Right lobe of liver (tissue), 4 donors: ENCODE measurements around the gene DDIT4.

Experiments used
- CTCF ChIP-seq, 4 donors: fragments of 200-600 bp in 3 of 4; fragments of 450-650 bp in 1 of 4; IDR thresholded peaks; one replicate each; pipeline versions ENCODE4 v1.5.1 to v1.8.0; 2016 to 2022; ENCODE audit warnings: antibody characterized with exemption in 4 of 4, mild to moderate bottlenecking in 2 of 4
- POLR2A ChIP-seq: fragments of 450-650 bp; IDR thresholded peaks from one replicate; pipeline ENCODE4 v1.6.1; 2017; ENCODE audit warnings: antibody characterized with exemption, mild to moderate bottlenecking
- donor health status: DM: no; HTN: no; CAD: no.
- donor health status: DM: no; HTN: no; CAD: no.
- donor health status: DM: no; HTN: yes; CAD: no.

GRCh38 chr10:72306215-72306760 lies 32.6 kb downstream of the DDIT4 start:
- no peak for TF ChIP-seq CTCF (IDR thresholded peaks at IDR 0.05)
- no peak for TF ChIP-seq POLR2A
